IMR-90 (cell line): ENCODE measurements around the gene IRF4. TPM values are rescaled to one million over a fixed set of nuclear protein-coding genes. Genes with fewer than 3 reads are reported as not detected.

Experiments
- ATAC-seq: fragments of 200-7000 bp; cut with Tn5 transposase; 2 replicates; pipeline ENCODE4 v1.9.1; 2020; ENCODE audit warnings: low read depth, mild to moderate bottlenecking, moderate library complexity
- BruUV-seq: library from RNA; stranded (reverse); fragments of 400-500 nt; replicated peaks from 2 replicates; lab custom pipeline; 2021; lab: Mats Ljungman, UMichigan
- CTCF ChIA-PET: fragments of 300-600 bp; formaldehyde crosslinking; extraction: SDS; loops from one replicate; lab custom pipeline; 2021; ENCODE audit warnings: antibody characterized with exemption; lab: Yijun Ruan, JAX
- POLR2A ChIA-PET: fragments of 300-600 bp; sonication (Branson Sonifier 250); formaldehyde crosslinking; loops from one replicate; lab custom pipeline; 2022; ENCODE audit warnings: antibody characterized with exemption; ENCODE audit not compliant: unreplicated experiment; lab: Charles Lee
- DNase-seq: peaks from one replicate; pipeline ENCODE4 v3.0.0; 2013
- H2AFZ ChIP-seq: replicated peaks from 2 replicates; pipeline ENCODE3; 2013; ENCODE audit warnings: low read length, mild to moderate bottlenecking; ENCODE audit not compliant: poor library complexity
- H2AK5ac ChIP-seq: 2 replicates; pipeline ENCODE4 v1.6.1; 2013; ENCODE audit warnings: low read depth, low read length, inconsistent platforms
- H2AK9ac ChIP-seq: replicated peaks from 2 replicates; pipeline ENCODE3; 2013; ENCODE audit warnings: mild to moderate bottlenecking, low read depth, low read length, moderate library complexity; ENCODE audit not compliant: poor library complexity
- H2BK120ac ChIP-seq: 2 replicates; pipeline ENCODE4 v1.6.1; 2013; ENCODE audit warnings: low read depth, low read length, inconsistent platforms
- H2BK15ac ChIP-seq: 3 replicates; pipeline ENCODE4 v1.6.1; 2013; ENCODE audit warnings: low read depth, low read length, inconsistent platforms
- H2BK20ac ChIP-seq: 2 replicates; pipeline ENCODE4 v1.6.1; 2013; ENCODE audit warnings: low read depth, mild to moderate bottlenecking, inconsistent platforms, low read length, moderate library complexity
- H2BK5ac ChIP-seq: 2 replicates; pipeline ENCODE4 v1.6.1; 2013; ENCODE audit warnings: mild to moderate bottlenecking, low read depth, low read length, inconsistent platforms; ENCODE audit not compliant: poor library complexity, severe bottlenecking
- H3K14ac ChIP-seq: replicated peaks from 2 replicates; pipeline ENCODE4 v1.6.1; 2013; ENCODE audit warnings: low read depth, low read length, inconsistent platforms
- H3K18ac ChIP-seq: 2 replicates; pipeline ENCODE4 v1.6.1; 2013; ENCODE audit warnings: low read depth, low read length, control low read depth
- H3K23ac ChIP-seq: 2 replicates; pipeline ENCODE4 v1.6.1; 2013; ENCODE audit warnings: low read depth, low read length, inconsistent platforms
- H3K27ac ChIP-seq: 2 replicates; pipeline ENCODE4 v1.5.1; 2013; ENCODE audit warnings: mild to moderate bottlenecking, control low read depth, low read length; ENCODE audit not compliant: insufficient read depth
- H3K27me3 ChIP-seq: 2 replicates; pipeline ENCODE4 v1.6.1; 2013; ENCODE audit warnings: low read length; ENCODE audit not compliant: control insufficient read depth, insufficient read depth
- H3K36me3 ChIP-seq: 2 replicates; pipeline ENCODE4 v1.6.1; 2013; ENCODE audit warnings: low read length, mixed read lengths; ENCODE audit not compliant: control insufficient read depth, insufficient read depth
- H3K4ac ChIP-seq: 2 replicates; pipeline ENCODE4 v1.6.1; 2013; ENCODE audit warnings: low read depth, low read length, inconsistent platforms
- H3K4me1 ChIP-seq: 2 replicates; pipeline ENCODE4 v1.6.1; 2013; ENCODE audit warnings: low read length, mixed read lengths; ENCODE audit not compliant: control insufficient read depth, insufficient read depth
- H3K4me2 ChIP-seq: 2 replicates; pipeline ENCODE4 v1.6.1; 2013; ENCODE audit warnings: low read depth, mild to moderate bottlenecking, control low read depth, low read length, moderate library complexity
- H3K4me3 ChIP-seq: 2 replicates; pipeline ENCODE4 v1.5.1; 2013; ENCODE audit warnings: low read depth, mild to moderate bottlenecking, control low read depth, low read length, moderate library complexity; ENCODE audit not compliant: insufficient read depth
- H3K56ac ChIP-seq: 2 replicates; pipeline ENCODE4 v1.6.1; 2013; ENCODE audit warnings: low read length, inconsistent platforms; ENCODE audit not compliant: insufficient read depth; ENCODE audit errors: extremely low read depth
- H3K79me1 ChIP-seq, 2 experiments: 2 replicates each; pipeline ENCODE4 v1.6.1; 2013; ENCODE audit warnings: low read length in 2 of 2, inconsistent platforms in 1 of 2, low read depth in 1 of 2
- H3K9ac ChIP-seq: 2 replicates; pipeline ENCODE4 v1.6.1; 2013; ENCODE audit warnings: low read depth, low read length, control low read depth
- H3K9me1 ChIP-seq: 2 replicates; pipeline ENCODE4 v1.6.1; 2013; ENCODE audit warnings: low read length, inconsistent platforms; ENCODE audit not compliant: insufficient read depth
- H3K9me3 ChIP-seq: 2 replicates; pipeline ENCODE4 v1.6.1; 2013; ENCODE audit warnings: low read length; ENCODE audit not compliant: control insufficient read depth, insufficient read depth
- H4K20me1 ChIP-seq: 2 replicates; pipeline ENCODE4 v1.6.1; 2013; ENCODE audit warnings: low read length, inconsistent platforms; ENCODE audit not compliant: insufficient read depth
- H4K5ac ChIP-seq: 2 replicates; pipeline ENCODE4 v1.6.1; 2013; ENCODE audit warnings: mild to moderate bottlenecking, low read depth, low read length, control low read depth
- H4K8ac ChIP-seq, 2 experiments: 2 replicates each; pipeline ENCODE4 v1.6.1; 2013; ENCODE audit warnings: low read depth in 2 of 2, low read length in 2 of 2, control low read depth in 1 of 2, inconsistent platforms in 1 of 2
- H4K91ac ChIP-seq: 2 replicates; pipeline ENCODE4 v1.6.1; 2013; ENCODE audit warnings: low read depth, low read length, inconsistent platforms; ENCODE audit not compliant: insufficient read depth
- POLR2A ChIP-seq: IDR thresholded peaks from 2 replicates; pipeline ENCODE4 v1.6.1; 2012; ENCODE audit warnings: mild to moderate bottlenecking, low read depth, low read length
- RCOR1 ChIP-seq: IDR thresholded peaks from 2 replicates; pipeline ENCODE4 v1.6.1; 2012; ENCODE audit warnings: mild to moderate bottlenecking, low read length, improper control_type of control experiment; ENCODE audit not compliant: insufficient replicate concordance
- WGBS, 2 experiments: methylation state at CpG; one replicate each; pipeline versions ENCODE4 v1.1.5 to v1.1.7; 2013; ENCODE audit warnings: missing lambda C conversion rate in 2 of 2; ENCODE audit not compliant: insufficient read length in 1 of 2; ENCODE audit errors: extremely low coverage in 2 of 2; 5-methylcytosine and 5-hydroxymethylcytosine counted together
- dilution Hi-C: fragments of 300-500 bp; cut with HindIII; formaldehyde crosslinking; loops from one replicate; pipeline ENCODE4 v1.14.3; 2018; ENCODE audit warnings: low sequenced_read_pairs; ENCODE audit not compliant: unreplicated experiment
- in situ Hi-C: fragments of 300-500 bp; cut with MboI; formaldehyde crosslinking; loops from 3 replicates; pipeline ENCODE4 v1.14.3; 2019; ENCODE audit warnings: low sequenced_read_pairs, inconsistent platforms, mixed read lengths
- intact Hi-C: fragments of 100-400 bp; cut with micrococcal nuclease; formaldehyde crosslinking; loops from 2 replicates; pipeline ENCODE4 v1.10.0; 2022
- polyA plus RNA-seq, 3 experiments: library from polyadenylated mRNA; depleted of rRNA; stranded (reverse); fragments of >200 nt; gene quantifications; 2 replicates each; pipeline ENCODE4 v1.2.3, GENCODE V29; 2012; ENCODE audit warnings: low replicate concordance in 1 of 3
- total RNA-seq: library from RNA; depleted of rRNA; stranded (reverse); fragments of >200 nt; gene quantifications from 2 replicates; pipeline ENCODE4 v1.2.3, GENCODE V29; 2012

The IRF4 gene
- total and polyA plus RNA-seq, 2 of the 4 experiments (the other 2 are of a cell fraction), result not detected

- no peak overlapping the region for H4K91ac ChIP-seq
- H3K4me1 ChIP-seq, result peaks cover 4% of the 10 kb centered on the region; the same call in 1 of the 2 replicates
- H3K27ac ChIP-seq, result no peak overlapping the region
- H3K18ac ChIP-seq, result no peak overlapping the region
- H3K4me3 ChIP-seq, result no peak overlapping the region
- peaks cover 12% of the 10 kb centered on the region for H3K9me3 ChIP-seq
- POLR2A ChIA-PET, result no interaction called here
- H3K23ac ChIP-seq, result no peak overlapping the region
- intact Hi-C loops, result no loop called here
- no peak overlapping the region for H2AK9ac ChIP-seq
- H2AFZ ChIP-seq, result no peak overlapping the region
- no peak overlapping the region for H2AK5ac ChIP-seq
- ATAC-seq, result no peak
- in situ Hi-C loops, result no loop called here
- BruUV-seq, result no TSS peak
- no peaks in the 10 kb centered on the region for H3K79me1 ChIP-seq
- H3K4ac ChIP-seq, result no peak overlapping the region
- DNase-seq, result no peak
- no peak overlapping the region for H3K56ac ChIP-seq
- H3K4me2 ChIP-seq, result no peak overlapping the region
- H3K9ac ChIP-seq, result no peak overlapping the region
- H2BK5ac ChIP-seq, result no peak overlapping the region
- dilution Hi-C loops, result no loop called here
- H4K5ac ChIP-seq, result no peak overlapping the region
- no peaks in the 10 kb centered on the region for H4K20me1 ChIP-seq
- no peak overlapping the region for H4K8ac ChIP-seq
- no peaks in the 10 kb centered on the region for H3K9me1 ChIP-seq
- CTCF ChIA-PET, result interaction anchor here (0.8 kb wide), 1 partner anchor 11 kb away, joined by 3 read pairs; no protein-coding TSS in a partner anchor
- TF ChIP-seq RCOR1 (no peak), POLR2A (no peak)
- H3K36me3 ChIP-seq, result no peaks in the 10 kb centered on the region
- H2BK120ac ChIP-seq, result no peak overlapping the region
- no CpG with 5 or more reads among the region's 3 CpGs for WGBS, 2 experiments
- peaks cover 44% of the 10 kb centered on the region for H3K27me3 ChIP-seq
- H2BK20ac ChIP-seq, result no peak overlapping the region
- H3K14ac ChIP-seq, result no peak overlapping the region
- no peak overlapping the region for H2BK15ac ChIP-seq
Measured at GRCh38 chr6:383856-384255, 7.7 kb upstream of the IRF4 start.
